ENCODE data around the gene POGLUT3. TPM values are rescaled to one million over a fixed set of nuclear protein-coding genes. Genes with fewer than 3 reads are reported as not detected.

The POGLUT3 gene
- total RNA-seq, 1 experiment from 2014 or later, result 52.3 TPM

GRCh38 chr11:108453207-108453835 lies 44.9 kb downstream of the POGLUT3 start:
- intact Hi-C loops (cut with micrococcal nuclease; ENCODE audit: unreplicated experiment), result no loop called here
- H3K27me3 ChIP-seq (ENCODE audit: control insufficient read depth, insufficient read depth, low read length), result no peaks in the 10 kb centered on the region
- no peak for ATAC-seq
- peaks cover 8% of the 10 kb centered on the region; the same call in 1 of the 2 replicates for H3K9me3 ChIP-seq (ENCODE audit: control insufficient read depth, insufficient read depth, low read depth, low read length)
- no TSS peak for BruUV-seq (replicated peaks)
- TF ChIP-seq, protein P1, sequence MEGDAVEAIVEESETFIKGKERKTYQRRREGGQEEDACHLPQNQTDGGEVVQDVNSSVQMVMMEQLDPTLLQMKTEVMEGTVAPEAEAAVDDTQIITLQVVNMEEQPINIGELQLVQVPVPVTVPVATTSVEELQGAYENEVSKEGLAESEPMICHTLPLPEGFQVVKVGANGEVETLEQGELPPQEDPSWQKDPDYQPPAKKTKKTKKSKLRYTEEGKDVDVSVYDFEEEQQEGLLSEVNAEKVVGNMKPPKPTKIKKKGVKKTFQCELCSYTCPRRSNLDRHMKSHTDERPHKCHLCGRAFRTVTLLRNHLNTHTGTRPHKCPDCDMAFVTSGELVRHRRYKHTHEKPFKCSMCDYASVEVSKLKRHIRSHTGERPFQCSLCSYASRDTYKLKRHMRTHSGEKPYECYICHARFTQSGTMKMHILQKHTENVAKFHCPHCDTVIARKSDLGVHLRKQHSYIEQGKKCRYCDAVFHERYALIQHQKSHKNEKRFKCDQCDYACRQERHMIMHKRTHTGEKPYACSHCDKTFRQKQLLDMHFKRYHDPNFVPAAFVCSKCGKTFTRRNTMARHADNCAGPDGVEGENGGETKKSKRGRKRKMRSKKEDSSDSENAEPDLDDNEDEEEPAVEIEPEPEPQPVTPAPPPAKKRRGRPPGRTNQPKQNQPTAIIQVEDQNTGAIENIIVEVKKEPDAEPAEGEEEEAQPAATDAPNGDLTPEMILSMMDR (IDR thresholded peaks at IDR 0.05), result no peak
- TF ChIP-seq POLR2AphosphoS5 (IDR thresholded peaks at IDR 0.05; ENCODE audit: low read depth, low read length) (no peak), REST (IDR thresholded peaks at IDR 0.05; ENCODE audit: insufficient read depth in 1 of 2, low read depth in 2 of 2, low read length in 1 of 2) (no peak), SIN3A (IDR thresholded peaks at IDR 0.05; ENCODE audit: borderline replicate concordance, insufficient read depth, low read depth, low read length) (no peak), TCF7L2 (IDR thresholded peaks at IDR 0.05; ENCODE audit: low read depth, low read length) (no peak)
- H3K36me3 ChIP-seq (ENCODE audit: control insufficient read depth, insufficient read depth, low read length), result no peaks in the 10 kb centered on the region
- no peak overlapping the region for H3K27ac ChIP-seq (ENCODE audit: low read length)
- no peak overlapping the region for H3K4me3 ChIP-seq (ENCODE audit: low read depth in 2 of 2, low read length in 2 of 2)
- H3K4me1 ChIP-seq (ENCODE audit: control insufficient read depth, insufficient read depth, low read length), result no peaks in the 10 kb centered on the region
- CTCF ChIA-PET, result no interaction called here
- POLR2A ChIA-PET, result no interaction called here
- in situ Hi-C loops (cut with HindIII; ENCODE audit: low pct_unique_long_range_greater_than_20kb, low sequenced_read_pairs), result no loop called here
- no peak for DNase-seq (ENCODE audit: low read depth, low spot score)

Other genes starting within 250 kb of the POGLUT3 start
- gene C11orf65, start 30.9 kb downstream of the POGLUT3 start, total RNA-seq (2021; ENCODE audit: unreplicated experiment), result 0.18 TPM
- gene EXPH5, start 95.4 kb upstream of the POGLUT3 start, total RNA-seq (2021; ENCODE audit: unreplicated experiment), result 0.85 TPM
- 48.8 TPM for gene DDX10, start 166.7 kb upstream of the POGLUT3 start, total RNA-seq (2021; ENCODE audit: unreplicated experiment)